Measurements from ENCODE around the gene TRH. TPM values are rescaled to one million over a fixed set of nuclear protein-coding genes. Genes with fewer than 3 reads are reported as not detected.

TRH gene
- total and polyA plus RNA-seq, 9 of the 15 experiments (the other 6 are each of a cell fraction or from before 2014, with no cell fraction given), result not detected

- TF ChIP-seq TEAD2 (tag; IDR thresholded peaks at IDR 0.05), result no peak
- no peak for TF ChIP-seq RBM25 (IDR thresholded peaks at IDR 0.05; ENCODE audit: low read depth, low read length, severe bottlenecking)
- TF ChIP-seq GTF2F1 (IDR thresholded peaks at IDR 0.05; ENCODE audit: low read depth, low read length), result no peak
Observed at GRCh38 chr3:129974564-129974832, at the start of gene TRH (continued).

GRCh38 chr3:129927072-129927471 is 47.4 kb upstream of the TRH start:
- H3K27ac ChIP-seq (ENCODE audit: extremely low read depth, low read depth, low read length), result no peak overlapping the region
- ATAC-seq, result peak; percentile 84
- peaks cover 4 to 7% of the 10 kb centered on the region in 2 experiments; a peak in 3 of 5 replicates for H3K4me1 ChIP-seq (replicated peaks in 1 of 2; ENCODE audit: control insufficient read depth in 2 of 2, insufficient read depth in 2 of 2, low read length in 2 of 2)
- BruUV-seq (replicated peaks), result no TSS peak
- ChIA-PET CTCF (ENCODE audit: low intra/inter-chr PET ratio) (interaction anchor here (0.6 kb wide), 1 partner anchor 7 kb away, joined by 3 read pairs; no protein-coding TSS in a partner anchor), POLR2A (no interaction called here)
- H3K27me3 ChIP-seq (ENCODE audit: control insufficient read depth in 2 of 2, insufficient read depth in 2 of 2, low read length in 2 of 2), result no peaks in the 10 kb centered on the region
- H3K4me3 ChIP-seq, result no peak overlapping the region
- peak; percentile 33; the same call in 1 of the 2 replicates for TF ChIP-seq CBFA2T3 (IDR thresholded peaks at IDR 0.05)
- TF ChIP-seq NFE2 (IDR thresholded peaks at IDR 0.05; ENCODE audit: low read depth), result peak; percentile 83
- peak; percentile 24; the same call in 1 of the 2 replicates for TF ChIP-seq CBFA2T2 (conservative IDR thresholded peaks at IDR 0.05)
- peak; percentile 82 for TF ChIP-seq C11orf30 (IDR thresholded peaks at IDR 0.05; ENCODE audit: low read depth)
- TF ChIP-seq MAFF (IDR thresholded peaks at IDR 0.05; ENCODE audit: low read length), result peak; percentile 50; the same call in 1 of the 2 replicates
- TF ChIP-seq MAFK (IDR thresholded peaks at IDR 0.05; ENCODE audit: low read length), result peak; percentile 57; the same call in 1 of the 2 replicates
- TF ChIP-seq HCFC1 (IDR thresholded peaks at IDR 0.05; ENCODE audit: low read depth, low read length), result no peak
- TF ChIP-seq TFAP4 (CRISPR knock-in tag; IDR thresholded peaks at IDR 0.05; ENCODE audit: borderline replicate concordance), result peak; percentile 65; the same call in 1 of the 2 replicates
- TF ChIP-seq ETV1 (tag; conservative IDR thresholded peaks at IDR 0.05; ENCODE audit: low read depth), result no peak
- TF ChIP-seq ZNF316 (IDR thresholded peaks at IDR 0.05), result peak; percentile 81
- peak; percentile 75 for TF ChIP-seq MAFG (tag; conservative IDR thresholded peaks at IDR 0.05)
- no peaks in the 10 kb centered on the region for H3K36me3 ChIP-seq (ENCODE audit: control insufficient read depth, insufficient read depth, low read length)
- no peaks in the 10 kb centered on the region for H3K79me2 ChIP-seq (ENCODE audit: control insufficient read depth, insufficient read depth, low read length)
- in situ Hi-C loops (cut with MboI) (no loop called here), intact Hi-C loops (cut with micrococcal nuclease) (loop anchor here (2.0 kb wide), 1 partner anchor 70 kb away; no protein-coding TSS in a partner anchor)
- no peaks in the 10 kb centered on the region; the same call in 1 of the 2 replicates for H3K9me3 ChIP-seq (replicated peaks; ENCODE audit: control insufficient read depth, insufficient read depth, low read depth, low read length)
- DNase-seq (ENCODE audit: extremely low read depth in 1 of 4, low spot score in 3 of 4), result peak; percentile 28 to 57 (median 46)
- no peak overlapping the region for H3K9ac ChIP-seq (ENCODE audit: insufficient read depth in 1 of 2, low read depth in 2 of 2, low read length in 2 of 2)
- WGBS (ENCODE audit: insufficient coverage, low coverage, missing lambda C conversion rate), result 6% methylated on average over 5 of the region's 5 CpGs
- H3K9me1 ChIP-seq (ENCODE audit: control insufficient read depth, insufficient read depth, low read length), result no peaks in the 10 kb centered on the region
- H4K20me1 ChIP-seq (replicated peaks; ENCODE audit: control insufficient read depth, insufficient read depth, low read length), result no peaks in the 10 kb centered on the region
- peak; percentile 46 for FAIRE-seq
- peak overlapping the region; percentile 71 for H2AFZ ChIP-seq (ENCODE audit: low read depth, low read length)
- peak overlapping the region; percentile 55 for H3K4me2 ChIP-seq (ENCODE audit: insufficient read depth, low read length)

Data from K562 (cell line).